Uterus (tissue), 4 donors: ENCODE data around the gene NPS. TPM values are rescaled to one million over a fixed set of nuclear protein-coding genes. Genes with fewer than 3 reads are reported as not detected.

Experiments used
- DNase-seq, 2 donors: peaks; one replicate each; pipeline ENCODE4 v3.0.0-alpha.2; 2019 to 2020
- H3K27ac ChIP-seq, 2 donors: fragments of 200-600 bp; sonication (generic); 1 replicate in 1 of 2; 2 replicates in 1 of 2; pipeline ENCODE4 v1.5.1; 2016 to 2018
- H3K27me3 ChIP-seq, 2 donors: fragments of 200-600 bp; sonication (generic); one replicate each; pipeline ENCODE4 v1.5.1; 2018 to 2019; ENCODE audit warnings: control low read depth in 1 of 2
- H3K36me3 ChIP-seq, 2 donors: fragments of 200-600 bp; sonication (generic); one replicate each; pipeline ENCODE4 v1.5.1; 2019; ENCODE audit warnings: control low read depth in 1 of 2
- H3K4me1 ChIP-seq, 2 donors: fragments of 200-600 bp; sonication (generic); one replicate each; pipeline ENCODE4 v1.5.1; 2018 to 2019; ENCODE audit warnings: control low read depth in 1 of 2
- H3K4me3 ChIP-seq, 2 donors: fragments of 200-600 bp; sonication (generic); 1 replicate in 1 of 2; 2 replicates in 1 of 2; pipeline ENCODE4 v1.5.1; 2018 to 2019; ENCODE audit warnings: mild to moderate bottlenecking in 1 of 2
- H3K9me3 ChIP-seq, 2 donors: fragments of 200-600 bp; sonication (generic); one replicate each; pipeline ENCODE4 v1.5.1; 2019; ENCODE audit warnings: control low read depth in 1 of 2
- POLR2A ChIP-seq, 2 donors: fragments of 450-650 bp; IDR thresholded peaks; one replicate each; pipeline ENCODE4 v1.6.1; 2016; ENCODE audit warnings: antibody characterized with exemption in 2 of 2, mild to moderate bottlenecking in 1 of 2, moderate library complexity in 1 of 2
- intact Hi-C: fragments of 100-400 bp; cut with DNase I; formaldehyde crosslinking; loops from one replicate; pipeline ENCODE4 v1.15.1; 2023; ENCODE audit warnings: low total_unique reads
- total RNA-seq, 4 donors: library from RNA; depleted of rRNA in 3 of 4; stranded (reverse); fragments of >200 nt in 3 of 4; gene quantifications; one replicate each; pipeline versions ENCODE4 v1.1.0 to v1.2.4, GENCODE V29; 2014 to 2023
- TF ChIP-seq, protein P1 (sequence below), 4 experiments: fragments of 200-600 bp in 2 of 4; fragments of 450-650 bp in 2 of 4; sonication (generic) in 2 of 4; IDR thresholded peaks; one replicate each; pipeline ENCODE4 v1.5.1; 2016 to 2019; ENCODE audit warnings: antibody characterized with exemption in 4 of 4, mild to moderate bottlenecking in 2 of 4, moderate library complexity in 1 of 4
- donor health status: DM: yes; HTN: yes; CAD: no.

The NPS gene
- total RNA-seq, 4 donors from 2014 or later, result not detected

DNA sequence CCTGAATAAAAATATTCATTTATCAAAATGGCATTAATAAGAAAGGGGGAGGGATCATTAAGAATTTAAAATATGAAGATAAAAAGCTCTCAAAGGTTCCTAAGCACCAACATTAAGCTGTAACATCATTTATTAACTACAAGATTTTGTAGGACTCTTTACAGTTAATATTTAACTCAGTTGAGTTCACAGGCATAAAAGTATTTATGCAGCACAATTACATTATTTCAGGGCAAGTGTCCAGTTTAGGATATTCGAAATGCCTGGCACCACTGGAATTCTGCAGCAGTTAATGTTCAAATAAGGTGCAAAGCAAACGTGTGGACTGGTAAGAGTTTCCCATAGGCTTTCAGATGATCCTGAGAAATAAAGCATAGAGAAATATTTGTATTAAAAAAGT lies 30.5 kb downstream of the NPS start:
- Histone ChIP-seq H3K9me3 (no peaks in the 10 kb centered on the region), H3K36me3 (no peaks in the 10 kb centered on the region), H3K27ac (no peak overlapping the region), H3K4me3 (no peak overlapping the region), H3K27me3 (no peaks in the 10 kb centered on the region), H3K4me1 (no peaks in the 10 kb centered on the region)
- intact Hi-C loops, result no loop called here
- DNase-seq, result no peak
- no peak for TF ChIP-seq POLR2A (IDR thresholded peaks at IDR 0.05)

DNA sequence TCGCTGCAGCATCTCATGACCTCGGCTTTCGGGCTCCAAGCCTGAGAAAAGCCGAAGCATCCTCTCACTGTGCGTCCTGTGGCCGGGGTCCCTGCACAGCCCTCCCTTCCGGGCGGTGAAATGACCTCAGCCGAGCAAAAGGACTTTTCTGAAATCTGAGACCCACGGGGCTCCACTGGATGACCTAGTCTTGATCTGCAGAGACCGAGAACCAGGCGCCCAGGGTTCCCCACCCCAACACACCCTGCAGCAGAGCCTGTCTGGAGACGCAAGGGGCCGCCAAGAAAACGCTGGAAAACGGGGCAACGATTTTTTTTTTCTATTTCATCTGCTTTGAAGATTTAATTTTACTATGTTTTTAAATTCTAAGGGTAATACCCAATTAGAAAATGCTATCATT lies 31.7 kb downstream of the NPS start:
- Histone ChIP-seq H3K4me3 (no peak overlapping the region), H3K36me3 (no peaks in the 10 kb centered on the region), H3K9me3 (no peaks in the 10 kb centered on the region), H3K4me1 (no peaks in the 10 kb centered on the region), H3K27me3 (no peaks in the 10 kb centered on the region), H3K27ac (no peak overlapping the region)
- intact Hi-C loops, result no loop called here
- TF ChIP-seq, protein P1, sequence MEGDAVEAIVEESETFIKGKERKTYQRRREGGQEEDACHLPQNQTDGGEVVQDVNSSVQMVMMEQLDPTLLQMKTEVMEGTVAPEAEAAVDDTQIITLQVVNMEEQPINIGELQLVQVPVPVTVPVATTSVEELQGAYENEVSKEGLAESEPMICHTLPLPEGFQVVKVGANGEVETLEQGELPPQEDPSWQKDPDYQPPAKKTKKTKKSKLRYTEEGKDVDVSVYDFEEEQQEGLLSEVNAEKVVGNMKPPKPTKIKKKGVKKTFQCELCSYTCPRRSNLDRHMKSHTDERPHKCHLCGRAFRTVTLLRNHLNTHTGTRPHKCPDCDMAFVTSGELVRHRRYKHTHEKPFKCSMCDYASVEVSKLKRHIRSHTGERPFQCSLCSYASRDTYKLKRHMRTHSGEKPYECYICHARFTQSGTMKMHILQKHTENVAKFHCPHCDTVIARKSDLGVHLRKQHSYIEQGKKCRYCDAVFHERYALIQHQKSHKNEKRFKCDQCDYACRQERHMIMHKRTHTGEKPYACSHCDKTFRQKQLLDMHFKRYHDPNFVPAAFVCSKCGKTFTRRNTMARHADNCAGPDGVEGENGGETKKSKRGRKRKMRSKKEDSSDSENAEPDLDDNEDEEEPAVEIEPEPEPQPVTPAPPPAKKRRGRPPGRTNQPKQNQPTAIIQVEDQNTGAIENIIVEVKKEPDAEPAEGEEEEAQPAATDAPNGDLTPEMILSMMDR (IDR thresholded peaks at IDR 0.05), result no peak
- TF ChIP-seq POLR2A (IDR thresholded peaks at IDR 0.05), result no peak
- no peak for DNase-seq

DNA sequence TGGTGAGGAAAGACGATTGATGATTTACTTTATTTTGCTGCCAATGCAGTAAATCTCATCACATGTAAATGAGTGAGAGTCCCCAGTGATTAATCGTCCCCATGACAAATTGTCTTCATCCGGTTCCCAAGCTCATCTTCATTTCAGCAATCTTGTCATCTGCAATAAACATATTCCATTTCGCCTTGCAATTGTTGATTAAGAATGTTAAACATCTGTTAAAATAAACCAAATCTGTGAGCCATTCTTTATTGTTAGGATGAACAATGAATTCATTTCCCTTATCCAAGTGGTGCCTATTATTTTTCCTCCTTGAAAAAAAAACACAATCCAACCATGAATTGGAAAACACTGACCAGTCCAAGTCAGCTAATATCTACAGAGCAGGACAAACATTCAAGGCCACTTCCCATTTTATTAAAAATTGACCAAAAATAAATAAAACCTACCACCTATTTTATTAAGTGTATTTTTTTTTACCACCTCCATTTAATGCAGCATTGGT lies 36.5 kb downstream of the NPS start:
- Histone ChIP-seq H3K27ac (no peak overlapping the region), H3K27me3 (no peaks in the 10 kb centered on the region), H3K36me3 (no peaks in the 10 kb centered on the region), H3K4me3 (no peak overlapping the region), H3K9me3 (no peaks in the 10 kb centered on the region), H3K4me1 (no peaks in the 10 kb centered on the region)
- no peak for DNase-seq
- TF ChIP-seq POLR2A (IDR thresholded peaks at IDR 0.05), result no peak
- TF ChIP-seq, protein P1 (IDR thresholded peaks at IDR 0.05), result no peak
- intact Hi-C loops, result no loop called here

DNA sequence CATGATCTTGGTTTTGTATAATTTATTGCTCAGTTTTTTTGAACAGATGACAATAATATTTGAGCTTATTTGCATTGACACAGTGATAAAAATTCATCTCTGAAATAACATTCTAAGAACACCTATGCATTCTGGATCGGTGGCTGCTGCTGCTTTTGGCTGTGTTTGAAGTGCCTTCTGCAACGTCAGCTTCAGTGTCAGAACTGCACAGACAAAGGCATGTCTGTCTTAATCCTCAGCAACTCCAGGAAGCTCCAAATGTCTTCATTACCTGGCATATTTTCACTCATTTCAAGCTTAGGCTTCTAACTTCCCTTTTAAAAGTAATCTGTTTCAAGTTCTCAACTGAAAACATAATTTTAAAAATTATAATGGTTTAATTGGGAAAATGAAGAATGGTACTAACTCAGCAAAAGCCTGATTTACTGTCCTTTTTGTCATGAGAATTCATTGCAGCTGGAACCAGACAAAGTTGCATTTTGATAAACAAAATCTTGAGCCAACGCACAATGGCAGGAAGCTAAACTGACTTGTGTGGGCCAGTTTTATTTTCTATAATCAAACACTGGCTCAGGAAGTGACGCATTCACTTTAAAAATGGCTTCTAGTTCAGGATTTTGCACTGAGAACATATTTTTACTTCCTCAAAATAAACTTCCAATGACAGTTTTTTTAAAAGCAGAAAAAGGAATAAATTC lies 38.7 kb downstream of the NPS start:
- DNase-seq, result no peak
- Histone ChIP-seq H3K4me1 (no peaks in the 10 kb centered on the region), H3K9me3 (no peaks in the 10 kb centered on the region), H3K27ac (no peak overlapping the region), H3K4me3 (no peak overlapping the region), H3K27me3 (no peaks in the 10 kb centered on the region), H3K36me3 (no peaks in the 10 kb centered on the region)
- no peak for TF ChIP-seq POLR2A (IDR thresholded peaks at IDR 0.05)
- TF ChIP-seq, protein P1 (IDR thresholded peaks at IDR 0.05), result no peak
- intact Hi-C loops, result no loop called here

DNA sequence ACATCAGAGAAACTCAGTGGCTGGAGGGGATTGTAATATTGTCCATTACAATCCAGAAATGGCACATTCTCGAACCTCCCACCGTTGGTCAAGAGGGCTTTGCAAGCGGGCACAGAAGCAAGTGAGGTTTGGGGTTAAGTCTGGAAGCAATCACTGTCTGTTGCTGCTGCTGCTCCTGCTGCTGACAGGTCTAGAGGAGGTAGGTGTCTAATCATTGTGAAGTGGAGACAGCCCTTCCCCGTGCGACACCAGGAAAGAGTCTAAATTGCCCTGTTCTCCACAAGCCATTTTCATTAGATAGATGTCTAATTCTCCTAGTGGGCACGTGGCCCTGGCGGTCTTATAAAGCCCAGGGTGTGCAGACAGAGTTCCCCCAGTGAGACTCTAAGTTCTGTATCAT lies 43.5 kb downstream of the NPS start:
- Histone ChIP-seq H3K27ac (no peak overlapping the region), H3K9me3 (no peaks in the 10 kb centered on the region)

More for the DNA sequence above, 43.5 kb downstream of the NPS start:
- intact Hi-C loops, result no loop called here
- H3K27me3 ChIP-seq, result no peaks in the 10 kb centered on the region
- no peaks in the 10 kb centered on the region for H3K4me1 ChIP-seq
- no peak overlapping the region for H3K4me3 ChIP-seq
- no peak for DNase-seq
- H3K36me3 ChIP-seq, result no peaks in the 10 kb centered on the region
- TF ChIP-seq, protein P1 (IDR thresholded peaks at IDR 0.05), result no peak
- no peak for TF ChIP-seq POLR2A (IDR thresholded peaks at IDR 0.05)
